Ishikawa (cell line): Measurements from ENCODE around the gene REC114.

ENCODE experiments used
- EGR1 ChIP-seq: IDR thresholded peaks from 2 replicates; pipeline ENCODE4 v1.6.1; 2012
- EP300 ChIP-seq: IDR thresholded peaks from 2 replicates; pipeline ENCODE4 v1.6.1; 2012; ENCODE audit warnings: borderline replicate concordance
- FOXM1 ChIP-seq: IDR thresholded peaks from 2 replicates; pipeline ENCODE4 v1.6.1; 2012; ENCODE audit warnings: low read depth, borderline replicate concordance
- NFIC ChIP-seq: IDR thresholded peaks from 2 replicates; pipeline ENCODE4 v1.6.1; 2012
- YY1 ChIP-seq: IDR thresholded peaks from 2 replicates; pipeline ENCODE4 v1.6.1; 2012; ENCODE audit warnings: low read depth
- TF ChIP-seq, protein P1 (sequence below): IDR thresholded peaks from 2 replicates; pipeline ENCODE4 v1.6.1; 2012; ENCODE audit warnings: low read depth, mild to moderate bottlenecking

DNA sequence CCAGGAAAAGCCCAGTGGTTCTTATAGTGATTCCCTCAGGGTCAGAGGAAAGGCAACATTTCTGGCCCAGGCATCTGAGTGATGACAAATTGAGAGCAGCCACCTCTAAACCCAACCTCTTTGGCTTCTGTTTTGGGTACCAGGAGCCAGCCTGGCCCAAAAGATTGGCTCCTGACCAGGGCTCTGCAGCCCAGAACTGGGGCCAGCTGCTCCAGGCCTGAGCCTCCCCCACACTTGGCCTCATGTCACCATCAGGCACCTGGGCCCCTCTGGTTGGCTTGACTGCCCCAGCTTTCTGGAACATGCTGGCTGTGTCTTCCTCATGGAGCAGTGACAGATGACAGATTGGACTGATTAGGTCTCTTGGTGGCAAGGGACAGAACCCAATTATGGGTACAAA, 48.2 kb upstream of the REC114 start:
- TF ChIP-seq YY1, result no peak
- TF ChIP-seq, protein P1, sequence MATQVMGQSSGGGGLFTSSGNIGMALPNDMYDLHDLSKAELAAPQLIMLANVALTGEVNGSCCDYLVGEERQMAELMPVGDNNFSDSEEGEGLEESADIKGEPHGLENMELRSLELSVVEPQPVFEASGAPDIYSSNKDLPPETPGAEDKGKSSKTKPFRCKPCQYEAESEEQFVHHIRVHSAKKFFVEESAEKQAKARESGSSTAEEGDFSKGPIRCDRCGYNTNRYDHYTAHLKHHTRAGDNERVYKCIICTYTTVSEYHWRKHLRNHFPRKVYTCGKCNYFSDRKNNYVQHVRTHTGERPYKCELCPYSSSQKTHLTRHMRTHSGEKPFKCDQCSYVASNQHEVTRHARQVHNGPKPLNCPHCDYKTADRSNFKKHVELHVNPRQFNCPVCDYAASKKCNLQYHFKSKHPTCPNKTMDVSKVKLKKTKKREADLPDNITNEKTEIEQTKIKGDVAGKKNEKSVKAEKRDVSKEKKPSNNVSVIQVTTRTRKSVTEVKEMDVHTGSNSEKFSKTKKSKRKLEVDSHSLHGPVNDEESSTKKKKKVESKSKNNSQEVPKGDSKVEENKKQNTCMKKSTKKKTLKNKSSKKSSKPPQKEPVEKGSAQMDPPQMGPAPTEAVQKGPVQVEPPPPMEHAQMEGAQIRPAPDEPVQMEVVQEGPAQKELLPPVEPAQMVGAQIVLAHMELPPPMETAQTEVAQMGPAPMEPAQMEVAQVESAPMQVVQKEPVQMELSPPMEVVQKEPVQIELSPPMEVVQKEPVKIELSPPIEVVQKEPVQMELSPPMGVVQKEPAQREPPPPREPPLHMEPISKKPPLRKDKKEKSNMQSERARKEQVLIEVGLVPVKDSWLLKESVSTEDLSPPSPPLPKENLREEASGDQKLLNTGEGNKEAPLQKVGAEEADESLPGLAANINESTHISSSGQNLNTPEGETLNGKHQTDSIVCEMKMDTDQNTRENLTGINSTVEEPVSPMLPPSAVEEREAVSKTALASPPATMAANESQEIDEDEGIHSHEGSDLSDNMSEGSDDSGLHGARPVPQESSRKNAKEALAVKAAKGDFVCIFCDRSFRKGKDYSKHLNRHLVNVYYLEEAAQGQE, result no peak
- TF ChIP-seq EP300, result no peak
- TF ChIP-seq NFIC, result no peak
- no peak for TF ChIP-seq FOXM1
- TF ChIP-seq EGR1, result no peak
